ENCODE results near the gene IPO9. TPM values are rescaled to one million over a fixed set of nuclear protein-coding genes. Genes with fewer than 3 reads are reported as not detected.

Gene IPO9
- total RNA-seq, 4 donors from 2014 or later: 7.2 to 16.3 (median 10.3) TPM

GRCh38 chr1:201889090-201889968, 60.4 kb downstream of the IPO9 start:
- no peaks in the 10 kb centered on the region for H3K27me3 ChIP-seq
- no peaks in the 10 kb centered on the region for H3K36me3 ChIP-seq
- peaks cover 74 to 83% of the 10 kb centered on the region in 2 donors for H3K4me1 ChIP-seq
- intact Hi-C loops (cut with DNase I; ENCODE audit: low total_unique reads): loop anchor here (2.0 to 10.0 kb wide), 5 partner anchors 62 to 1385 kb away; partner anchors contain the start of genes IPO9, PHLDA3 and TIMM17A
- in situ Hi-C loops (cut with MboI; ENCODE audit: low sequenced_read_pairs in 4 of 4): loop anchor here in 3 of 4 donors (25.0 kb wide), 1 partner anchor 248 kb away; the partner anchor contains the start of gene ARL8A (in 3 of the 3)
- peak overlapping the region; percentile 90 to 98 (median 94) for H3K27ac ChIP-seq
- ATAC-seq (no peak), DNase-seq (no peak)
- TF ChIP-seq CTCF (IDR thresholded peaks at IDR 0.05 in 4 of 5, conservative IDR thresholded peaks at IDR 0.05 in 1 of 5) (no peak), POLR2A (IDR thresholded peaks at IDR 0.05) (no peak)
- H3K4me3 ChIP-seq: peak overlapping the region; percentile 65 to 89 (median 72)
- H3K9me3 ChIP-seq: no peaks in the 10 kb centered on the region

- Histone ChIP-seq H3K36me3 (no peaks in the 10 kb centered on the region), H3K27me3 (no peaks in the 10 kb centered on the region), H3K9me3 (no peaks in the 10 kb centered on the region), H3K4me3 (peak overlapping the region; percentile 65 to 89 (median 72)), H3K27ac (peak overlapping the region; percentile 90 to 98 (median 94)), H3K4me1 (peaks cover 65 to 78% of the 10 kb centered on the region in 2 donors)
- intact Hi-C loops (cut with DNase I; ENCODE audit: low total_unique reads) (no loop called here), in situ Hi-C loops (cut with MboI; ENCODE audit: low sequenced_read_pairs in 4 of 4) (loop anchor here (5.0 to 25.0 kb wide), 2 partner anchors 82 to 247 kb away; partner anchors contain the start of gene ARL8A (in 3 of the 4))
- ATAC-seq: no peak
- no peak for DNase-seq
- TF ChIP-seq POLR2A (IDR thresholded peaks at IDR 0.05) (no peak), CTCF (IDR thresholded peaks at IDR 0.05 in 4 of 5, conservative IDR thresholded peaks at IDR 0.05 in 1 of 5) (no peak)
These were observed 61.3 kb downstream of the IPO9 start for GRCh38 chr1:201890223-201890622.

DNA sequence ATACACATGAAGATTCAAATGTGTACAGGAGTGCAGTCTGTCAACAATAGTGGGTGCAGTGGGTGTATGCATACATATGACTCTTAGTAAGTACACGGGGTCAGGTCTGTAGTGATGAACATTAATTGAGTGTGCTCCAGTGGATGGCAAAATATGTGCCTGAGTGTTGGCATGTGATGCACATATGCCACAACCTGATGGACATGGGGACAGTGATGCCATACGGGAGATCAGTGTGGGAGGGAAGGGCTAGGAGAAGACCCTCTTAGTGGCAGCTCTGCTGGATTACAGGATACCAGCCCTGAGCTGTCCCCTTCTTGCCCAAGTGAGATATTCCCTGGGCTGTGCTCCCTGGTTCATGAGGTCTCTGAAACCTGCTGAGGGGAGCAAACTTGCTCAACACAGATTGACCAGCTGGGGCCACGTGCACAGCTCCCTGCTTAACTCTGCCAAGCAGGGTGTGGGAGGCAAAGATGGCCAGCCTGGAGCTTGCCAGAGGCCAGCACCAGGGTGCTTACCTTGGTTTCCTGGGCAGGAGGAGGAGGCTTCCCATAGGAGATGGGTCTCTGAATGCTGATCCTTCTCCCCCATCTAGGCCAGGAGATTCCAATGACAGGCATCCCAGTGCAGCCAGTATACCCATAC, 62.0 kb downstream of the IPO9 start:
- in situ Hi-C loops (cut with MboI; ENCODE audit: low sequenced_read_pairs in 4 of 4): loop anchor here (5.0 to 25.0 kb wide), 2 partner anchors 81 to 246 kb away; partner anchors contain the start of gene ARL8A (in 3 of the 4)
- peak overlapping the region; percentile 90 to 98 (median 94) for H3K27ac ChIP-seq
- peak in 1 of 2 donors; percentile 9 for ATAC-seq

More for the DNA sequence above, 62.0 kb downstream of the IPO9 start:
- H3K4me1 ChIP-seq: peaks cover 58 to 71% of the 10 kb centered on the region in 2 donors
- peak in 1 of 2 donors; percentile 55 for DNase-seq
- no peaks in the 10 kb centered on the region for H3K36me3 ChIP-seq
- intact Hi-C loops (cut with DNase I; ENCODE audit: low total_unique reads): no loop called here
- TF ChIP-seq POLR2A (IDR thresholded peaks at IDR 0.05): peak; percentile 24 to 38
- no peak for TF ChIP-seq CTCF (IDR thresholded peaks at IDR 0.05 in 4 of 5, conservative IDR thresholded peaks at IDR 0.05 in 1 of 5)
- H3K27me3 ChIP-seq: no peaks in the 10 kb centered on the region
- peak overlapping the region in 2 of 4 donors; percentile 73 to 89 for H3K4me3 ChIP-seq
- H3K9me3 ChIP-seq: no peaks in the 10 kb centered on the region

Measured in gastrocnemius medialis (tissue), 4 donors.